Activated CD4-positive, CD25-positive, alpha-beta regulatory T cell (primary cell): ENCODE measurements around the gene MMP27.

ENCODE experiments used
- DNase-seq, 4 experiments: peaks; one replicate each; lab custom pipeline; 2025; lab: John Stamatoyannopoulos, UW

Gene MMP27

DNA sequence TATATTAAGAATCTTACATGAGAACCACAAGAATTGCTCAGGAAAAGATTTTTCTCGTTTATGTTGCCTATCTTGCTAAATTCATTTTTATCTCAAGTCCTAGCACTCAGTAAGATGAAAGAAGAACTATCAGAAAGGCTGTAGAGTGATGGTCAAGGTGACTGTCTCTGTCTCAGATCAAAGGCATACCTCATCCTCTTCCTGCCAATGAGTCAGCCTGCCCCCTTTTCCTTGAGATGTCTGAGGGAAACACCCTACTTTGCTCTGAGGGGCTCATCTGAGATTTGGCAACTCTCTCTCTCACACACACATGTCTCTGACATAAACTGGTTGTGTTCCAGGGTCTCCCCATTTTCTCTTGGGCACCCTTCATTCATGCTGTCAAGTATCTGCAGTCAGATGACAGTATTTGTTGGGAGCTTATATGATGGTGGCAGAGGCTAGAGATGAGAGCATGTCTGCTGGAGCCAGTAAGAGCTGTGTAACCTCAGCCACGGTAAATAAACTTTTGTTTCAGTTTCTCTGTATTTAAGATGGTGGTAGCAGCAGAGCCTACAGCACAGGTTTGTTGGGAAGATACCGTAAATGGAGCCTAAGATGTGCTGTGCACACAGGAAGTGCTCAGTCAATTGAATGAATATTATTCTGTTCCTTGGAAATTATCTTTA is 1.6 kb downstream of the MMP27 start:
- DNase-seq: no peak

- DNase-seq: no peak
Observed at GRCh38 chr11:102695201-102695600, 10.4 kb downstream of the MMP27 start.

DNA sequence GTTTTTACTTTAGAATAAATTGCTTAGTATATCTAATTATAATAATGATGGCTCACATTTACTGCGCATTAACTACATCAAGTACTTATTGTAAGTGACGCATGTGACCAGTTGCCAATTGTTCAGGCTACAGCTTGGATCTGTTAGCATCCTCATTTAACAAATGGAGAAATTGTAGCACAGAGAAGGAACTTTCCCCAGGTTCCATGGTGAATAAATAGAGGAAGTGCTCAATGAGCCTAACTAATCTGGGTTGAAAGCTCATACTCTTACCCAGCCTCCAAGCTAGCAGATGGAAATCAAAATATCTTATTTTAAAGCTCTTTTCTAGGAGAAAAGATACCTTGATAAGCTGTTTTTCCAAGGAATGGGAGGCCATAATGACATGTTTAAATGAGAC is 19.8 kb downstream of the MMP27 start:
- DNase-seq: no peak

DNA sequence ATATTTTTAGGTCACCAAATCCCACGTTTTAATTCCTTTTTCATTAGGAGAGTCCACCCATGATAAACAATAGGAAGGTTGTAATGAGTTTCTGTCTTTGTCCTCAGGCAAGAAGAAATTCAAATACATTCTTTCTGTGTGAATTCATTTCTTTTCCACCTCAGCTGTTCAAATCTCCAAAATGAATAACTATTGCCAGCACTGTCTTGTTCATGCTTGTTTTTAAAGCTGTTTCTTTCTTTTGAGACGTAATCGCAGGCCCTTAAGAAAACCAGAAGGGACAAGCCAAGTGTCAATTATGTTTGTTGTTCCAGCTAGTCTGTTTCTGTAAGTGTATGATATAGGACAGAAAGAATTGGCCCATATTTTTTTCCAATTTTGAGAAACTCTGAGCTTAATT is 20.2 kb downstream of the MMP27 start:
- DNase-seq: no peak

GRCh38 chr11:102683277-102683676 is 22.3 kb downstream of the MMP27 start:
- no peak for DNase-seq

GRCh38 chr11:102680945-102681344 is 24.6 kb downstream of the MMP27 start:
- DNase-seq: no peak

DNA sequence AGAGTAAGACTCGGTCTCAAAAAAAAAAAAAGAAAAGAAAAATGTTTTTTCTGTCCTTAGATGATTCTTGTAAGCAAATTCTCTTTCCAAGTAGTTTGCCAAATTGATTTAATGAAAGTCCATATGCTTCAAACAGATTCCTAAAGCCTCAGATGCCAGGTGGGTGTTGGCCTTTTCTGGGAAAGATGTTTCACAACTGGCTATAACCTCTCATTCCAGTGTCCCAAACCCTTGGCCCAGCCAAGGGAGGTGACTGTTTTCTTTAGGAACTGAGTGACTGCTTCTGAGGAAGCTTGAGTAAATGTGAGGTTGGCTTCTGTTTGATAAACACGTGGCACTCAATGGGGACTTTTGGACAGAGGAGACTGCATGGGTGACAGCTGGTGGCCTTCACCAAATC is 27.5 kb downstream of the MMP27 start:
- no peak for DNase-seq

DNA sequence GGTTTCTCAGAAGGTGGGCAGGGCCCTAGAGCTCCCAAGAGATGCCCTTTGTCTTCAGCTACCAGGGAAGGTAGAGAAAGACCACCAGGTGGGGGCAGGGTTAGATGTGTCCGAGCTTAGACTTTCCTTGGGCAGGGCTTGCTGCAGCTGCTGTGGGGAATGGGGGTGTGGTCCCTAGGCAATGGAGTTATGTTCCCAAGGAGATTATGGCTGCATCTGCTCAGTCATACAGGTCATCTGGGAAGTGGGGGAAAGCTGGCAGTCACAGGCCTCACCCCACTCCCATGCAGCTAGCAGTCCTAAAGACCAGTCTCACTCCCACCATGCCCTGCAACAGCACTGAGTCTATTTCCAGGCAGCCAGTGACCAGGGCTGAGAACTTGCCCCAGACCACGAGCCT is 29.5 kb downstream of the MMP27 start:
- no peak for DNase-seq

- DNase-seq: no peak
Observed at GRCh38 chr11:102669664-102670063, 35.9 kb downstream of the MMP27 start.

DNA sequence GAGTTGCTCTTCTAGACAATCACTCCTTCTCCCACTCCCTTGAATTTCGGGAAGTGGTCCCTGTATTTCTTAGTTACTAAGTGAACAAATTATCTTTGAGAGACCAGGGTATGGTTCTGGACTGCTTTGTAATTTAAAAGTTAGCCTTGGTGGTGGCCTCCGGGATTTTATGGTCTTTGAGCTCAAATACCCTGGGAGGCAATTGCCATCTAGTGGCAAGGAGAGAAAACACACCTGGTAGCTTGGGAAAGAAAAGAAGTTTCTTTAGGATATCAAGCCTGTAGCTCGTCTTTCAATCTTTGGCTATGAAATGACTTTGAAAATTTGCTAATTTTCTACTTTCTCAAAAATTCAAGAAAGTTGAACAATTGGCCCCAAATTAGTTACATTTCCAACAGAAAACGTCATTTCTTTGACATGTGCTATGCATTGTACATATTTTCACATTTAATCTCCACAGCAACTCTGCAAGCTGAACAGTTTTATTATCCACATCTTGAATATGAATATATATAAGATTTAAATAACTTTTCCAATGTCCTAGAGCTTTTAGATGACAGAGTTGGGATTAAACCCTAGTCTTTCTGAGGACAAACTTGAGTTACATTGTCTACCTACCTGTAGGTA is 39.1 kb downstream of the MMP27 start:
- no peak for DNase-seq

GRCh38 chr11:102664001-102664752 is 41.4 kb downstream of the MMP27 start:
- DNase-seq: no peak

- no peak for DNase-seq
Observed at GRCh38 chr11:102662607-102663006, 43.0 kb downstream of the MMP27 start.

- DNase-seq: no peak
Observed at GRCh38 chr11:102661040-102661439, 44.5 kb downstream of the MMP27 start.

DNA sequence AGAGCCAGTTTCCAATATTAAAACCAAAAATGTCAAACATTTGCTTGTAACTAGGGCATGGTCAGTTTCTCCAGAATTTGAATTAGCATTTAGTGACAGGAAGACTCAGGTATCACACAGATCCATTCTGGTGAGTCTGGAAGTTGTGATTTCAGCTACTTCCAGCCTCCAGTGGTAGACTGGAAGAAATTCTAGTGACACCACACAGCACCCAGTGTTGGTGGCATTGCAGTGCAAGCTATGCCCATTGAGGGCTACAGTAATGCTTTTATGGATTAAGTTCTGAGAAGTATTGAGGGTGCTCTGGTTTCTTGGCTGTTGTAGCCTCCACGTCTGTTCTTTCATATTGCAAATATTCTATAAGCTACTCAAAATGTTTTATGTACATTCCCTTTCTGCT is 49.0 kb downstream of the MMP27 start:
- no peak for DNase-seq

DNA sequence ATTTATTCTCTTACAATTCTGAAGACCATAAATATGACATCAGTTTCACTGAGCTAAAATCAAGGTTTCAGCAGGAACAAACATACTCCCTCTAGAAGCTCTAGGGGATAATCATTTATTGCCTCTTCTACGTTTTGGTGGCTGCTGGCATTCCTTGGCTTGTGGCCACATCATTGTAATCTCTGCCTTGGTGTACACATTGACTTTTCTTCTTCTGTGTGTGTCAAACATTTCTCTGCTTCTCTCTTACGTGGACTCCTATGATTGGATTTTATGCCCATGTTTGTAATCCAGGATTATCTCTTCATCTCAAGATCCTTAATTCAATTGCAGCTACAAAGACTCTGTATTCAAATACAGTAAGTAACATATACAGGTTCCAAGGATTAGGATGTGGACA is 50.0 kb downstream of the MMP27 start:
- no peak for DNase-seq

DNA sequence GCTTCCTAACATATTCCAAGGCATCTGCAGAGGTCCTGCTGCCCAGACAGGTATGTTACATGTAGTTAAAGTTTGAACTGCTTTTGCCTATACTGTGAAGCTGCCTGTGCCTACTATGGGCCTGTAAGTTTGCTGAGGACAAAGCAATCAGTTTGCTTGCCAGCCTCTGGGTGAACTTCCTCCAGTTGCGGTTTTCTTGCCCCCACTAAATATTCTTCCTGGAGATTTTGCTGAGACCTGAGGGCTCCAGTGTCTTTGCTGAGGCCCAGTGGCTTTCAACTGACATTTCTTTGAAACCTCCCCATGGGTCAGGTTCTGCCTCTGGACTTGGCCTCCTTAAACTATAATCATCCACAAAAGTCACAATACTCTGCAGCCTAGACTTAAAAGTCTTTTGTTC is 50.8 kb downstream of the MMP27 start:
- DNase-seq: no peak

DNA sequence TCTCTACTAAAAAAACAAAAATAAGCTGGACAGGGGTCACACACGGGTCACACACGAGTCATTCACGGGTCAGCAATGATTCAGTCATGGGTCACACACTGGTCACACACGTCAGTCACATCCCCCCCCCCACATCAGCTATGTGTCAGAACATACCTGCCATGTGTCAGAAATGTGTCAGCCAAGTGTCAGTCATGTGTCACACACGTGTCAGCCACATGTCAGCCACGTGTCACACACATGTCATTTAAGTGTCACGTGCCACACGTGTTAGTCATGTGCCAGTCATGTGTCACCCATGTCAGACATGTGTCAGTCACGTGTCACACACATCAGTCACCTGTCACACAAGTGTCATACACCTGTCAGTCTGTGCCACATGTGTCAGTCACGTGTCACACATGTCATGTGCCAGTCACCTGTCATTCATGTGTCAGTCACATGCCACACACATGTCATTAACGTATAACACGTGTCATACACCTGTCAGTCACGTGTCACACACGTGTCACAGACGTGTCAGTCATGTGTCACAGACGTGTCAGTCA is 51.8 kb downstream of the MMP27 start:
- no peak for DNase-seq

DNA sequence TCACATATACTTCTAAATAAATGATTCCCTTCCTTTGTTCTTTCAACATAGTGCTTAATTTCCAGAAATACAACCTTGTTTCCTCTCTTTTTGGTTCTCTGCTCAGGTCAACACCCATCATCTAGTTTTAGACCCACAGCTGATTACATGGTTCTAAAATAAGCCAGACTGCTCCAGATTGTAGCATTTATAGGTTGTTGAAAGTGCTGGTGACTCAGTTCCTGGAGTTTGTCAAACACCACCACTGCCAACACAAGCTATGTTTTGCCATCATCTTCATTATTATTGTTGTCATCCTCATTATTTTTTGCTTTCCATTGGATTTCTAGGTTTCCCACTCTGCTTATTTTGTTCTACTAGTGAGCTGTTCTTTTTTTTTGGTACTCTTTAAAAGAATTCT is 58.1 kb downstream of the MMP27 start:
- no peak for DNase-seq

DNA sequence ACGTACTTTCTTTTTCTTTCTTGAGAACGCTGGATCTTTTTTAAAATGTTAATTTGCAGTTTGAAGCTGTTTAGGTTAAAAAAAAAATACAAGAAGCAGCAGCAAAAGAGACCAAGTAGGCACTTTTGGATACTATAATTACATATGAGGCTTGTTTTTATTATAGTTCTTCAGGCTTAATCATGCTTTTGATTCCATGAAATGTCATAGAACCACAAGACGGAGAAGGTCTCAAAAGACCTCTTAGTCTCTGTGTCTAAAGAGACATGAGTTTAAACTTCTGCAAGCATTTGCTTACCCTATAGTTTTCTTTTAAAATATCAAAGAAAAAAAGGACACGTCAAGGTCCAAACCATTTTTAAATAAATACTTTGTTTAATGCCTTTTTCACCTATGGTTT is 61.6 kb downstream of the MMP27 start:
- no peak for DNase-seq
